Tibial nerve (tissue), 4 donors: ENCODE data around the gene NAXE.

ENCODE experiments used
- CTCF ChIP-seq, 5 experiments: fragments of 200-600 bp in 3 of 5; fragments of 450-650 bp in 2 of 5; sonication (generic) in 3 of 5; IDR thresholded peaks; one replicate each; pipeline ENCODE4 v1.5.1; 2016 to 2019; ENCODE audit warnings: antibody characterized with exemption in 5 of 5, mild to moderate bottlenecking in 3 of 5, moderate library complexity in 2 of 5
- EP300 ChIP-seq, 2 donors: sonication (generic); formaldehyde crosslinking; IDR thresholded peaks; one replicate each; pipeline ENCODE4 v1.6.1; 2017; ENCODE audit warnings: antibody characterized with exemption in 2 of 2, mild to moderate bottlenecking in 1 of 2
- POLR2A ChIP-seq, 2 donors: fragments of 450-650 bp; IDR thresholded peaks; one replicate each; pipeline ENCODE4 v1.6.1; 2017; ENCODE audit warnings: antibody characterized with exemption in 2 of 2, mild to moderate bottlenecking in 2 of 2, moderate library complexity in 2 of 2

GRCh38 chr1:156549831-156550230, 41.7 kb upstream of the NAXE start:
- no peak for TF ChIP-seq POLR2A (IDR thresholded peaks at IDR 0.05)
- no peak for TF ChIP-seq EP300 (IDR thresholded peaks at IDR 0.05)
- no peak for TF ChIP-seq CTCF (IDR thresholded peaks at IDR 0.05)
